IMR-90 (cell line): ENCODE measurements around the gene EGLN3. TPM values are rescaled to one million over a fixed set of nuclear protein-coding genes. Genes with fewer than 3 reads are reported as not detected.

Experiments used
- ATAC-seq: fragments of 200-7000 bp; cut with Tn5 transposase; 2 replicates; pipeline ENCODE4 v1.9.1; 2020; ENCODE audit warnings: low read depth, mild to moderate bottlenecking, moderate library complexity
- BruUV-seq: library from RNA; stranded (reverse); fragments of 400-500 nt; replicated peaks from 2 replicates; lab custom pipeline; 2021; lab: Mats Ljungman, UMichigan
- CTCF ChIA-PET: fragments of 300-600 bp; formaldehyde crosslinking; extraction: SDS; loops from one replicate; lab custom pipeline; 2021; ENCODE audit warnings: antibody characterized with exemption; lab: Yijun Ruan, JAX
- POLR2A ChIA-PET: fragments of 300-600 bp; sonication (Branson Sonifier 250); formaldehyde crosslinking; loops from one replicate; lab custom pipeline; 2022; ENCODE audit warnings: antibody characterized with exemption; ENCODE audit not compliant: unreplicated experiment; lab: Charles Lee
- DNase-seq: peaks from one replicate; pipeline ENCODE4 v3.0.0; 2013
- H2AFZ ChIP-seq: replicated peaks from 2 replicates; pipeline ENCODE3; 2013; ENCODE audit warnings: low read length, mild to moderate bottlenecking; ENCODE audit not compliant: poor library complexity
- H2AK5ac ChIP-seq: 2 replicates; pipeline ENCODE4 v1.6.1; 2013; ENCODE audit warnings: low read depth, low read length, inconsistent platforms
- H2AK9ac ChIP-seq: replicated peaks from 2 replicates; pipeline ENCODE3; 2013; ENCODE audit warnings: mild to moderate bottlenecking, low read depth, low read length, moderate library complexity; ENCODE audit not compliant: poor library complexity
- H2BK120ac ChIP-seq: 2 replicates; pipeline ENCODE4 v1.6.1; 2013; ENCODE audit warnings: low read depth, low read length, inconsistent platforms
- H2BK15ac ChIP-seq: 3 replicates; pipeline ENCODE4 v1.6.1; 2013; ENCODE audit warnings: low read depth, low read length, inconsistent platforms
- H2BK20ac ChIP-seq: 2 replicates; pipeline ENCODE4 v1.6.1; 2013; ENCODE audit warnings: low read depth, mild to moderate bottlenecking, inconsistent platforms, low read length, moderate library complexity
- H2BK5ac ChIP-seq: 2 replicates; pipeline ENCODE4 v1.6.1; 2013; ENCODE audit warnings: mild to moderate bottlenecking, low read depth, low read length, inconsistent platforms; ENCODE audit not compliant: poor library complexity, severe bottlenecking
- H3K14ac ChIP-seq: replicated peaks from 2 replicates; pipeline ENCODE4 v1.6.1; 2013; ENCODE audit warnings: low read depth, low read length, inconsistent platforms
- H3K18ac ChIP-seq: 2 replicates; pipeline ENCODE4 v1.6.1; 2013; ENCODE audit warnings: low read depth, low read length, control low read depth
- H3K23ac ChIP-seq: 2 replicates; pipeline ENCODE4 v1.6.1; 2013; ENCODE audit warnings: low read depth, low read length, inconsistent platforms
- H3K27ac ChIP-seq: 2 replicates; pipeline ENCODE4 v1.5.1; 2013; ENCODE audit warnings: mild to moderate bottlenecking, control low read depth, low read length; ENCODE audit not compliant: insufficient read depth
- H3K27me3 ChIP-seq: 2 replicates; pipeline ENCODE4 v1.6.1; 2013; ENCODE audit warnings: low read length; ENCODE audit not compliant: control insufficient read depth, insufficient read depth
- H3K36me3 ChIP-seq: 2 replicates; pipeline ENCODE4 v1.6.1; 2013; ENCODE audit warnings: low read length, mixed read lengths; ENCODE audit not compliant: control insufficient read depth, insufficient read depth
- H3K4ac ChIP-seq: 2 replicates; pipeline ENCODE4 v1.6.1; 2013; ENCODE audit warnings: low read depth, low read length, inconsistent platforms
- H3K4me1 ChIP-seq: 2 replicates; pipeline ENCODE4 v1.6.1; 2013; ENCODE audit warnings: low read length, mixed read lengths; ENCODE audit not compliant: control insufficient read depth, insufficient read depth
- H3K4me2 ChIP-seq: 2 replicates; pipeline ENCODE4 v1.6.1; 2013; ENCODE audit warnings: low read depth, mild to moderate bottlenecking, control low read depth, low read length, moderate library complexity
- H3K4me3 ChIP-seq: 2 replicates; pipeline ENCODE4 v1.5.1; 2013; ENCODE audit warnings: low read depth, mild to moderate bottlenecking, control low read depth, low read length, moderate library complexity; ENCODE audit not compliant: insufficient read depth
- H3K56ac ChIP-seq: 2 replicates; pipeline ENCODE4 v1.6.1; 2013; ENCODE audit warnings: low read length, inconsistent platforms; ENCODE audit not compliant: insufficient read depth; ENCODE audit errors: extremely low read depth
- H3K79me1 ChIP-seq, 2 experiments: 2 replicates each; pipeline ENCODE4 v1.6.1; 2013; ENCODE audit warnings: low read length in 2 of 2, inconsistent platforms in 1 of 2, low read depth in 1 of 2
- H3K9ac ChIP-seq: 2 replicates; pipeline ENCODE4 v1.6.1; 2013; ENCODE audit warnings: low read depth, low read length, control low read depth
- H3K9me1 ChIP-seq: 2 replicates; pipeline ENCODE4 v1.6.1; 2013; ENCODE audit warnings: low read length, inconsistent platforms; ENCODE audit not compliant: insufficient read depth
- H3K9me3 ChIP-seq: 2 replicates; pipeline ENCODE4 v1.6.1; 2013; ENCODE audit warnings: low read length; ENCODE audit not compliant: control insufficient read depth, insufficient read depth
- H4K20me1 ChIP-seq: 2 replicates; pipeline ENCODE4 v1.6.1; 2013; ENCODE audit warnings: low read length, inconsistent platforms; ENCODE audit not compliant: insufficient read depth
- H4K5ac ChIP-seq: 2 replicates; pipeline ENCODE4 v1.6.1; 2013; ENCODE audit warnings: mild to moderate bottlenecking, low read depth, low read length, control low read depth
- H4K8ac ChIP-seq, 2 experiments: 2 replicates each; pipeline ENCODE4 v1.6.1; 2013; ENCODE audit warnings: low read depth in 2 of 2, low read length in 2 of 2, control low read depth in 1 of 2, inconsistent platforms in 1 of 2
- H4K91ac ChIP-seq: 2 replicates; pipeline ENCODE4 v1.6.1; 2013; ENCODE audit warnings: low read depth, low read length, inconsistent platforms; ENCODE audit not compliant: insufficient read depth
- CHD1 ChIP-seq: IDR thresholded peaks from 2 replicates; pipeline ENCODE4 v1.6.1; 2012; ENCODE audit warnings: low read depth, low read length, improper control_type of control experiment
- FOS ChIP-seq: fragments of 150-350 bp; IDR thresholded peaks from 2 replicates; pipeline ENCODE4 v1.6.1; 2016; ENCODE audit warnings: low read depth, low read length
- NFE2L2 ChIP-seq: fragments of 150-350 bp; IDR thresholded peaks from 2 replicates; pipeline ENCODE4 v1.6.1; 2016; ENCODE audit warnings: low read depth, mild to moderate bottlenecking, low read length
- POLR2A ChIP-seq: IDR thresholded peaks from 2 replicates; pipeline ENCODE4 v1.6.1; 2012; ENCODE audit warnings: mild to moderate bottlenecking, low read depth, low read length
- RCOR1 ChIP-seq: IDR thresholded peaks from 2 replicates; pipeline ENCODE4 v1.6.1; 2012; ENCODE audit warnings: mild to moderate bottlenecking, low read length, improper control_type of control experiment; ENCODE audit not compliant: insufficient replicate concordance
- RFX5 ChIP-seq: IDR thresholded peaks from 2 replicates; pipeline ENCODE4 v1.8.0; 2012; ENCODE audit warnings: low read depth, mild to moderate bottlenecking, low read length, moderate library complexity
- WGBS, 2 experiments: methylation state at CpG; one replicate each; pipeline versions ENCODE4 v1.1.5 to v1.1.7; 2013; ENCODE audit warnings: missing lambda C conversion rate in 2 of 2; ENCODE audit not compliant: insufficient read length in 1 of 2; ENCODE audit errors: extremely low coverage in 2 of 2; 5-methylcytosine and 5-hydroxymethylcytosine counted together
- dilution Hi-C: fragments of 300-500 bp; cut with HindIII; formaldehyde crosslinking; loops from one replicate; pipeline ENCODE4 v1.14.3; 2018; ENCODE audit warnings: low sequenced_read_pairs; ENCODE audit not compliant: unreplicated experiment
- in situ Hi-C: fragments of 300-500 bp; cut with MboI; formaldehyde crosslinking; loops from 3 replicates; pipeline ENCODE4 v1.14.3; 2019; ENCODE audit warnings: low sequenced_read_pairs, inconsistent platforms, mixed read lengths
- intact Hi-C: fragments of 100-400 bp; cut with micrococcal nuclease; formaldehyde crosslinking; loops from 2 replicates; pipeline ENCODE4 v1.10.0; 2022
- polyA plus RNA-seq, 3 experiments: library from polyadenylated mRNA; depleted of rRNA; stranded (reverse); fragments of >200 nt; gene quantifications; 2 replicates each; pipeline ENCODE4 v1.2.3, GENCODE V29; 2012; ENCODE audit warnings: low replicate concordance in 1 of 3
- total RNA-seq: library from RNA; depleted of rRNA; stranded (reverse); fragments of >200 nt; gene quantifications from 2 replicates; pipeline ENCODE4 v1.2.3, GENCODE V29; 2012

The EGLN3 gene
- total and polyA plus RNA-seq, 2 of the 4 experiments (the other 2 are of a cell fraction), result under 0.01 to 0.03 TPM

DNA sequence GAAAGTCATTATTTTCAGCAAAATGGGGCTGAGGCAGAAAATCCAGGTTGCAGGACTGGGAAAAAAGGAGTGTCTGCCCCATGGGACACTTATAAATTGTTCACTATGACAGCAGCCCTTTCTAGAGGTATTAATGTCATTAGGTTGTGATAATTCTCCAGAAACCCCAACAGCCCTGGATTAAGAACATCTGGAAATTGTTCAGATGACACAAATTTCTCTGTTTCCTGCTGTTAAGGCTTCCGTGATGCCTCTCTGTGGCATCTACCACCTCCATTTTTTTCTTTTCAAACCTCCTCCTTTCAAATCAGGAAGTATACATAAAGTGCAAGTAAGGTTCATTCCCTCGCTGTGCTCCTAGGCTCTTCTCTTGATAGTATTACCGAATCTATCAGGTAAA, 25.6 kb downstream of the EGLN3 start:
- Histone ChIP-seq H3K9me3 (no peaks in the 10 kb centered on the region), H2AK5ac (no peak overlapping the region), H2BK20ac (no peak overlapping the region), H3K9me1 (no peaks in the 10 kb centered on the region), H3K4ac (no peak overlapping the region), H4K5ac (no peak overlapping the region), H2AK9ac (no peak overlapping the region), H3K18ac (no peak overlapping the region), H3K14ac (no peak overlapping the region), H3K4me2 (no peak overlapping the region), H3K27ac (no peak overlapping the region), H3K23ac (no peak overlapping the region), H3K36me3 (no peaks in the 10 kb centered on the region), H3K56ac (no peak overlapping the region), H4K8ac (no peak overlapping the region), H4K91ac (no peak overlapping the region), H2AFZ (no peak overlapping the region), H3K79me1 (no peaks in the 10 kb centered on the region), H2BK5ac (no peak overlapping the region), H3K27me3 (no peaks in the 10 kb centered on the region), H3K4me1 (no peaks in the 10 kb centered on the region), H2BK120ac (no peak overlapping the region), H3K4me3 (no peak overlapping the region), H2BK15ac (no peak overlapping the region), H4K20me1 (no peaks in the 10 kb centered on the region), H3K9ac (no peak overlapping the region)
- TF ChIP-seq FOS (no peak), NFE2L2 (no peak), RFX5 (no peak), CHD1 (no peak), RCOR1 (no peak), POLR2A (no peak)
- in situ Hi-C loops, result no loop called here
- no peak for ATAC-seq
- dilution Hi-C loops, result no loop called here
- no peak for DNase-seq
- no TSS peak for BruUV-seq
- intact Hi-C loops, result no loop called here
- no CpG with 5 or more reads among the region's 3 CpGs for WGBS, 2 experiments
- POLR2A ChIA-PET, result no interaction called here
- CTCF ChIA-PET, result no interaction called here
